HL-60/S4 treated with retinoic acid at 250 ng/mL for 4 days and 3 days (cell line): ENCODE measurements around the gene GREB1L.

Source experiments
- in situ Hi-C: fragments of 300-500 bp; cut with MboI; formaldehyde crosslinking; loops from 2 replicates; pipeline ENCODE4 v1.7.0; 2022; ENCODE audit warnings: low sequenced_read_pairs

GREB1L gene

DNA sequence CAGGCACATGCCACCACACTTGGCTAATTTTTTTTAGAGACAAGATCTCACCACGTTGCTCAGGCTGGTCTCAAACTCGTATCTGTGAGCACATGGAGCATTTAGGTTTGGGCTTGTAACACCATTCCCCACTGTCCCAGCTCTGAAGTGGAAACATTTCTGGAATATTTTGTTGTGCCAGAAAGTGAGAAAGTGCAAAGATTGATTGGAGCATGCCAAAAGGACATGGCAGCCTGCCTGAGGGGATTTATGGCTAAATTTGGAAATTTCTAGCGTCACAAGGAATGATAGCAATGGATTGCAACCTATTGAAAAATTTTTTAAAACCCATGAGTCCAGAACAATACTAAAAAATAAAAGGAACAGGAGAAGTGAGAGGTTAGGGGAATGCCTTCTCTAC, 221.7 kb downstream of the GREB1L start:
- in situ Hi-C loops: loop anchor here (10.0 to 25.0 kb wide), 3 partner anchors 59 to 426 kb away; no protein-coding TSS in a partner anchor

DNA sequence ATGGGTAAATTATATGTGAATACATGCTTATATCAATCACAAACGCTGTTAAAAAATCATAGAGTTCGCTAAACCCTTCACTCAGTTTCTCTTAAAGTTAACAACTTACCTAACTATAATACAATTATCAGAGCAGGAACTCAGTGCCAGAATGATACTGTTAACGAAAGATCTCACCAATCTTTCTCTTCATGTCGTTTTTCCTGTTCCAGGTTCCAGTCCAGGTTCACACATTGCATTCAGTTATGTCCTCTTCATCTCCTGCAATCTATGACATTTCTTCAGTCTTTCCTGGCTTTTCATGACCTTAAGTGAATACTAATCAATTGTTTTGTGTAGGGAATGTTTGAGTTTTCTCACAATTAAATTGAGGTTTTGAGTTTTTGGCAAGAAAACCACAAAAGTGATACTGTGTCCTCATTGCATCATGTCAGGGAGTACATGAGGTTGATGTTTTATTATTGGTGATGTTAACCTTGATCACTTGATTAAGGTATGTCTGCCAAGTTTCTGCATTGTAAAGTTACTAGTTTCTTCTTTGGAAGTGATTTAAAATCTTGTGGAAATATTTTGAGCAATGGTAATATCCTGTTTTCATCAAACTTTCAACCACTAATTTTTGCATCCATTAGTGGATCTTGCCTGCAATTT, 226.6 kb downstream of the GREB1L start:
- in situ Hi-C loops: loop anchor here (10.0 to 25.0 kb wide), 3 partner anchors 64 to 431 kb away; no protein-coding TSS in a partner anchor

DNA sequence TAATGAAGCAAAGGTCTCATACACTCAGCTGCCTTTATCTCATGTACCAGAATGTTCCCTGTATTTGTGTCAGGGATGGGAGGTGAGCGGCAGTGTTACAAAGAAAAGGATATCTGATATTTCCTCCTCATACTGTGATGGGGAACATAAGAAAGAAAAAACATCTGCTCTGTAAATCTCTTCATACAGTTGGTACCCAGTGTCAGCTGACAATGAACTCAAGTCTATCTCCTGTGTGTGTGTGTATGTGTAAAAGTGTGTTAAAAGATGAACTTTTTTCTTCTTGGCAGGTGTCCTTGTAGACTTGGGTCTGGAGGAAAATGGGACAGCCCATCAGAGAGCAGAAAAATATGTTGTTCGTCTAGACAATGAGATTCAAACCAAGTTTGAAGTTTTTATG, 230.7 kb downstream of the GREB1L start:
- in situ Hi-C loops: loop anchor here (25.0 kb wide), 2 partner anchors 110 to 435 kb away; no protein-coding TSS in a partner anchor

DNA sequence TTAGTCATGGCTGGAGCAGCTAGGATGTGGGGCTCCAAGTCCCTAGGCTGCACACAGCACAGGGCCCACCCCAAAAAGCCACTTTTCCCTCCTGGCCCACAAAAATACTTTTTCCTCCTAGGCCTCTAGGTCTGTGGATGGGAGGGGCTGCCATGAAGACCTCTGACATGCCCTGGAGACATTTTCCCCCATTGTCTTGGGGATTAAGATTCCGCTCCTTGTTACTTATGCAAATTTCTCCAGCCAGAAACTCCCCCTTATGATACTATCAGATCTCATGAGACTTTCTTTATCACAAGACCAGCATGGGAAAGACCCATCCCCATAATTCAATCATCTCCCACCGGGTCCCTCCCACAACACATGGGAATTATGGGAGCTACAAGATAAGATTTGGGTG, 232.6 kb downstream of the GREB1L start:
- in situ Hi-C loops: loop anchor here (25.0 kb wide), 3 partner anchors 112 to 437 kb away; no protein-coding TSS in a partner anchor

DNA sequence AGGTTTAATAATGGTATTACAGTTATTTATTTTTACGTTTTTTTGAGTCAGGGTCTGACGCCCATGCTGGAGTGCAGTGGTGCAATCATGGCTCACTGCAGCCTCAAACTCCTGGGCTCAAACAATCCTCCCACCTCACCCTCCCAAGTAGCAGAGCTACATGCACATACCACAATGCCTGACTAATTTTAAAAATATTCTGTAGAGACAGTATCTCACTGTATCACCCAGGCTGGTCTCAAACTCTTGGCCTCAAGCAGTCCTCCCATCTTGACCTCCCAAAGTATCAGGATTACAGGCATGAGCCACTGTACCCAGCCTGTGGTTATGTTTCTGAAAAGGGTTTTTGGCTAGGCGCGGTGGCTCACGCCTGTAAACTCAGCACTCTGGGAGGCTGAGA, 237.7 kb downstream of the GREB1L start:
- in situ Hi-C loops: loop anchor here (25.0 kb wide), 1 partner anchor 158 kb away; no protein-coding TSS in a partner anchor

DNA sequence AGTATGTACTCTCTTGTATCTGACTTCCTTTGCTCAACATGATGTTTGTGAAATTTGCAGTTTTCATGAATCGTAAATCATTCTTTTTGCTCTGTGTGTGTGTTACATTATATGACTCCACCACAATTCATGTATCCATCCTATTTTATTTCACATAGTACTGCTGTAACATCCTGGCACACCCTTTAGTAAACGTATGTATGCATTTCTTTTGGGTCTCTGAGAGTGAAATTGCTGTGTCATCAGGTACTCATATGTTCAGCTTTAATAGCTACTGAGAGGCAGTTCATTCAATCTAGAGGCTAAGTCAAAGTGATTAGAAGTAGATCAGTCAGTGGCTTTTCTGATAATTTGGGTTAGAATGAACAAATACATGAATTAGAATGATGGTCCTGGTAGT, 239.7 kb downstream of the GREB1L start:
- in situ Hi-C loops: loop anchor here (25.0 kb wide), 1 partner anchor 156 kb away; no protein-coding TSS in a partner anchor

DNA sequence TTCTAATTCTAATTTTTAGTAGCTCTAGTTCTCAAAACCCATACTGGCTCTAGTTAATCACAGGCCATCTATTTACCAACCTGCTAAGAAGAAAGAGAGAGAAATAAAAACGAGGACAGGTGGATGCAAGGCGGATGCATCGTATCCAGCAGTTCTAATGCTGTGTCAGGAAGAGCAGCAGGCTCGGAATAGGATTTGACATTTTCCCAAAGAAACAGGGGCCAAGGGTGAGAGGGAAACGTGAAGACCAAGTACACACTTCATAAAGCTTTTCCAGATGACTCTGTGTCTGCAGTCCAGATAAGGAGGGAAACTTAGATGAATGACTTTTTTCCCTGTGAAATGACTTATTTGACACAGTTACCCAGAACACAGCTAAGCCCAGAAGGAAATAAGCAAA, 241.0 kb downstream of the GREB1L start:
- in situ Hi-C loops: loop anchor here (25.0 kb wide), 1 partner anchor 154 kb away; no protein-coding TSS in a partner anchor

DNA sequence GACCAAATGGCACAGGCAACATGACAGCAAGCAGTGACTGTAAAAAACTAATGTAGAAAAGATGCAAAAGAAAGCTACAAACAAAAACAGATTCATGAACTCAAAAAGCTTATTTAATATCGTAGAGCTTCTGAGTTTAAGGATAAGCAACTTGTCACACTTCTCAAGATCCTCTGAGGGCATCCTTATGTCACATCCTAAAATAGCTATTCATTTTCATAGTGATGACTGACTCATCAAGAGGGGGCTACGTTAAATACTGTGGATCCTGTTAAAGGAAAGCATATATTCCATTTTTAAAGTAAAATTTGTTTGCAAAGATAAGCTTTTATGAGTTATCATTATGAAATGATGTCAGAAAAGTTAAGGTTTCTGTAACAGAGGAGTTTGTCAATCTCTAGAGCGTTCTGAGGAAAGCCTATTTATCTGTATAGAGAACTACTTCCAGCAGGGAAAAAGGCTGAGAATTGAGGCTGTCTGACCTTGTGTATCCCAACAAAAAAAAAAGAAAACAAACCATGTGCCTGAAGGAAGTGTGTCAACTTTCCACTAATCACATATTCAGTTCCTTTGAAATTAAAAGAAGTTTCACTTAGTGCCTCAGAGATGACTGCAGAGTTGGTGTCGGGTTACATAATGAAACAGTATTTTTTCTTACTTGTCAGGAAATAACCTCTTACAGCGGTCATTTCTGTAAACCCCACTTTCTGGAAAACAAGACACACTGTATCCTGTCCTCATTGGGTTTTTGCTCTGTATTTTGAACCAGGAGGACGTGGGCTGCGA, 243.0 kb downstream of the GREB1L start:
- in situ Hi-C loops: loop anchor here (25.0 kb wide), 1 partner anchor 152 kb away; no protein-coding TSS in a partner anchor

DNA sequence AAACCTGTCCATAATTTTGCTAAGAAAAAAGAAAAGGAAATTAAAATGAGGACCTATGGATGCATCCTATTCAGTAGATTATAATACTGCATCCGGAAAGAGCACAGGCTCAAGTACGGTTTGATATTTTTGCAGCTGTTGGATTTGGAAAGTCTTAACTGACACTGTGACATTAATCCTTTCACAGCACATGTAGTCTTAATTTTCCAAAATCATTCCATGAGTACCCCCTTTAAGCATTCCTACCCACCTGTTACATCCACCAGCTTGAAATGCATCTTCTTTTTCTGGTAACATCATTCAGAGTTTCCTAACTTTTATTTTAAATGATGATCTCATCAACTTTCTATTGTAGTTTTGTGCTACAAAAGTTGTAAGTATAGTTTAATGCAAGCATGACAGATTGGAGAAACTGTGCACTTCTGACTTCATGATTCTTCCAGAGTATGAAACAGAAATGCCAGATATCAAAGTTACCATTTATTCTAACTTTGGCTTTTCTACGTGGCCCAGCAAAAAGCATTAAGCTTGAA, 244.9 kb downstream of the GREB1L start:
- in situ Hi-C loops: loop anchor here (25.0 kb wide), 1 partner anchor 150 kb away; no protein-coding TSS in a partner anchor

DNA sequence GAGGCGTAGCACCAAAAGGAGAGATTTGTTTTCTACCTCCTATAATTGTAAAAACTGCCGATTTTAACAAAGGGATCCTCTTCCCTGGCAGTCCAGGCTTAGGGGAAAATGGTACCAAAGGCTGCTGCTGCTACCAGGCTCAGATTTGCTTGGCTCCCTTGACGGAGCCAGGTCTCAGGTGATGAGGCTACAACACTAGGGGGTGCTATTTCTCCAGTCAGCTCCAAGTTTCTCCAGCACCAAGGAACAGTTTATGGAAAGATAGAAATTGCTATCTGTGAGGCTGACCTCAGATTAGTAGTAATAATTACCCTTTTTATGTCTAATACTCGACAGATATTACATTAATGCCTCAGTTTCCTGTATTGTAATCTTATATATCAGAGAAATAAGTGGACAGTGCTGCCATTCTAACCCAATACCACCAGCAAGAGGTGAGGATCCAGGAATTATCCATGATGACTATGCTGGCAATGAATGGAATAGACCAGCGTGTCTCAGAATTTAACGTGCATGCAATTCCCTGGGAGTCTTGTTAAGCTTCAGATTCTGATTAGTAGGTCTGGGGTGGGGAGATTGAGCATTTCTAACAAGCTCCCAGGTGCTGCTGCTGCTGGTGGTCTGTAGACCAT, 247.2 kb downstream of the GREB1L start:
- in situ Hi-C loops: loop anchor here (25.0 kb wide), 1 partner anchor 148 kb away; no protein-coding TSS in a partner anchor

DNA sequence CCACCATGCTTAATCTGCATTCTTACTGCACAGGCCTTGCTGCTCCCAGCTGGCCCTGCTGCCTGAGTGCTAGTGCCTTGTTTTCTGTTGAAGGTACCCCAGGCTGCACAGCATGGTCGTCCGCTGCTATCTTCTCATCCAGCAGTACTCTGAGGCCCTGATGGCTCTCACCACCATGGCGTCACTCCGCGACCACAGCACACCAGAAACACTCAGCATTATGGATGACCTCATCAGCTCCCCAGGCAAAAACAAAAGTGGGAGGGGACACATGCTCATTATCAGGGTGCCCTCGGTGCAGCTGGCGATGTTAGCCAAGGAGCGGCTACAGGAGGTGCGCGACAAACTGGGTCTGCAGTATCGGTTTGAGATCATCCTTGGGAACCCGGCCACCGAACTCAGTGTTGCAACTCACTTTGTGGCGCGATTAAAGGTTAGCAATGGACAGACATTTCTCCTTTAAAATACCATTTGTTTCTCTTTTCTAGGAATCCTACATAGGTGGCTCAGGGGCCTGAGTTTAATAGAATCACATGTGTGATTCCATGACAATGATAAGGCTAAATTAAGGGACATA, 248.0 kb downstream of the GREB1L start:
- in situ Hi-C loops: loop anchor here (25.0 kb wide), 1 partner anchor 147 kb away; no protein-coding TSS in a partner anchor

DNA sequence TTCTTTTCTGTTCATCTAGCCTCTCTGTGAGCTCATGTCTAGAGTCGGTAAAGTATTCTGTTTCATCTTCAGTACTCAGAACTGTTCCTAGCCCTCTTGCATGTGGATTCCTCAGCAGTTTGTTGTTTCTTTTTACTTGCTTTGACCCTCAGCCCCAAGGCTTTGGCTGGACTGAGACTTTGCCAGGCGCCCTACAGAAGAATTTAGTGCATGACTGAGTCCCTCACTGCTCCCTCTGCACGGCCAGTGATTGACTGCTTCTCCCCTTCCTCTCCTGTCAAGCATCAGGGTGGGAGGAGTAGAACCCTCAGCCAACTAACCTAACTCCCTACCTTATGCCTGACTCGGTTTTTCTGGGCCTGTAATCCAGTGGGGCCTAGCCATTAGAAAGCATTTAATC, 248.7 kb downstream of the GREB1L start:
- in situ Hi-C loops: loop anchor here (25.0 kb wide), 1 partner anchor 147 kb away; no protein-coding TSS in a partner anchor

DNA sequence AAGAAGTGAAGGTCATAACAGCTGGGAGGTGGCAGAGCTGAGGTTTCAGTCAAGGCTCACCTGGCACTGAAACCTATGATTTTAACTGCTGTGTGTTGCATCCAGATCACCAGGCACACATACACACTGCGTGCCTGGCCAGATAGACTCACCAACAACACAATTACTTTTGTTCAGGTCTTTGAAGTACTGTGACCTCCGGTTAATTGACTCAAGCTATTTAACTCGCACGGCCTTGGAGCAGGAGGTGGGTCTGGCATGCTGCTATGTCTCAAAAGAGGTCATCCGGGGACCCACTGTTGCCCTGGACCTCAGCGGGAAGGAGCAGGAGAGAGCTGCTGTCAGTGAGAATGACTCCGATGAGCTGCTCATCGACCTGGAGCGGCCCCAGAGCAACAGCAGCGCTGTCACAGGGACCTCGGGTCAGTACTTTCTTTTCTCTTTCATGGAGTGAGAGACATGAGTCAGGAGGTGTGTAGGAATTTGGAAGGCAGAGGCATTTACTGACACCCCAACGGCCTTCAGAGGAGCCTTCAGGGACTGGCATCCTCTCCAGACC, 254.3 kb downstream of the GREB1L start:
- in situ Hi-C loops: loop anchor here (25.0 kb wide), 1 partner anchor 141 kb away; no protein-coding TSS in a partner anchor

DNA sequence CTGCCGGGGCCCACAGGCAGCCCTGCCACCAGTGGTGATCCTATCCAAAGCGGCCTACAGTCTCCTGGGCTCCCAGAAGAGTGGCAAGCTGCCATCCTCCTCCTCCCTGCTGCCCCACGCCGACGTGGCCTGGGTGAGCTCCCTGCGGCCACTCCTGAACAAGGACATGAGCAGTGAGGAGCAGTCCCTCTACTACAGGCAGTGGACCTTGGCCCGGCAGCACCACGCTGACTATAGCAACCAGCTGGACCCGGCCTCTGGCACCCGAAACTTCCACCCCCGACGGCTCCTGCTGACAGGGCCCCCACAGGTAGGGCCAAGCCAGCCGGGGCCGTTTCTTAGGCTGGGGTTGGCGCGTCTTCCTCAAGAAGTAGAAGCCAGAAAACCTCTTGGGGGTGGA, 258.0 kb downstream of the GREB1L start:
- in situ Hi-C loops: loop anchor here (25.0 kb wide), 1 partner anchor 137 kb away; no protein-coding TSS in a partner anchor

DNA sequence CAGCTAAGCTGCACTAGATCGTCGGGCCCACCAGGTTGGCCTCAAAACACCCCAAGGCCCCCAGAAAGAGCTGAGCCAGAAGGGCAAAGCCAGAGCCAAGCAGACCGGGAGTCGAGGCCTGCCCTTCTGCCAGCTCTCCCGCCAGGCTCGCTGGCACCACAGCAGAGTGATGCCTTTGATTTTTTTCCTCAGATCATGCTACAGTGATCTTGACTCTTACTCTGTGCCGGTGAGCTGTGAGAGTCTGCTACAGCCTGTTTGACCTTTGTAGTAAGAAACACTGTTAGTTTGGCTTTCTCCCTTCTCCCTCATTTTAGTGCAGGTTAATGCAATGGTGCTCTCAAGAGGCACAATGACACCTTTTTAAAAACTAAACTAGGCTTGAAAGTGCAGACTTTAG, 260.6 kb downstream of the GREB1L start:
- in situ Hi-C loops: no loop called here

DNA sequence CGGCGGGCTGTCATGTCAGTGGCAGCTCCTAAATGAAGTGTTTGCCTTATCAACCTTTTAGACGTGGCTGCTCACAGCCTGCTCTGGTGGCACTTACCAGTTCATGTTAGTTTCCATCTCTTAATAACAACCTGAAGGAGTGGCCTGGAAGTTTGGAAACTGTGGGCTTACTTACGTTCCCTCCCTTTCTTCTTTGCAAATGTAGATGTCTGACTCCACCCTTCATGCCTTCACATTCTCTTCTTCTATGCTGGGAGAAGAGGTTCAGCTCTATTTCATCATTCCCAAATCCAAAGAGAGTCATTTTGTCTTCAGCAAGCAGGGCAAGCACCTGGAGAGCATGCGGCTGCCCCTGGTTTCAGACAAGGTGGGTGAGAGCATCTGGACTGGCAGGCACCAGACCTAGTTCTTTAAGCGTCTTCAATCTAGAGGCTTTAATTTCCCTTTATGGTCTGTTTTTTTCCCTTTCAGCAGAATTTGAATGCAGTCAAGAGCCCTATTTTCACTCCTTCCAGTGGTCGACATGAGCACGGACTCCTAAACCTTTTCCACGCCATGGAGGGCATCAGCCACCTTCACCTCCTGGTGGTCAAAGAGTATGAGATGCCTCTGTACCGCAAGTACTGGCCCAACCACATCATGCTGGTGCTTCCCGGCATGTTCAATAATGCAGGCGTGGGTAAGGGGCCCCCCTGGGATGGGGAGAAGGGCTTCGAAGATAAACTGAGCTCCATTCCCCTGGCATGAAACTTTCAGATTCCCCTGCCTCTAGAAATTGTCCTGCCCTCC, 266.1 kb downstream of the GREB1L start:
- in situ Hi-C loops: no loop called here

DNA sequence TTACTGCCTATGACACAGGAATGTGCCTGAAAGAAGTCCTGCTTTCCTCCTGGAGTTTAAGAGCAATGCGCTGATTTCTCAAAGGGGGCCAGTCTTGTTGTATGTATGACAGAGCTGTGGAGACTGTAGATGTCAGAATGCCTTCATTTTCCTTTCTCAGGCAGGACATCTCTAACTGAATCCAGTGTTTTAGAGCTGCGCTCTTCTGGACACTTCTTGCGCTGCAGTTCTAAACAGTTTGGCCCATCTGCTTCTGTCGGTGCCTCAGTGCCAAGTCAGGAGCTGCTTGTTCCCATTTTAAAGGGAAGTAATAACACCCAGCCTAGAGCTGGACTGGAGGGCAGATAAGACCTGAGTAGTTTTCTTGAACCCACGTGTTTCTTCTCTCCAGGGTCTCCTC, 267.0 kb downstream of the GREB1L start:
- in situ Hi-C loops: no loop called here

DNA sequence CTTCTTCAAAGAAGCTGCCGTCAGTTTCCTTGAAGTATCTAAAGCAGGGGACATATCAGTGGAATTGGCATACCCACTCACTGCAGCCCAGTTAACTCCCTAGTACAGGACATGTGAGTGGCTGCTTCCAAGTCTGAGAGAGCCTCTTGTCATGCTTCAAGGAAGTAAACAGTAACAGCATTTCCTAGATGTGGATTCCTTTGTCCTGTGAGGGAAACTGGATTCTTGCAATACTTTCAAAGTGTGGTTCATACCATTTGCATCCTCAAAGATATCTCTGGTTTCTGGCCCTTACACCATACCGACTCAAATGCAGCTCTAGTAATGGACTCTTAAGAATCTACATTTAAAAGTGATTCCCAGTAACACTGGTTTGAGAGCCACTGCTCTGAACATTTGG, 271.3 kb downstream of the GREB1L start:
- in situ Hi-C loops: no loop called here

DNA sequence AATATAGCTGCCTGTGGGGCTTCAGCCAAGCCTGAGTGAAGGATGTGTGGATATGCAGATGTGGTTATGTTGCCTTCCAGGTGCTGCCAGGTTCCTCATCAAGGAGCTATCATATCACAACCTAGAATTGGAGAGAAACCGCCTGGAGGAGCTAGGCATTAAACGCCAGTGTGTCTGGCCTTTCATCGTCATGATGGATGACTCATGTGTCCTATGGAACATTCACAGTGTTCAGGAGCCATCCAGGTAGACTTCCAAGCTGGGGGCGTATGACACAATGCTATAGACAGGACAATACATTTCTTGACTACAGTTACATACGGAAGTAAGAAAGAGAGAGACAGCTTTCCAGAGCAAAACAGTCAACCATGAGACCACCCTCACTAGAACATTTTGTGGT, 271.7 kb downstream of the GREB1L start:
- in situ Hi-C loops: no loop called here
